Dermis microvascular lymphatic vessel endothelial cell (primary cell): ENCODE measurements around the gene MAFB. TPM values are rescaled to one million over a fixed set of nuclear protein-coding genes. Genes with fewer than 3 reads are reported as not detected.

Source experiments
- DNase-seq, 2 donors: peaks; one replicate each; pipeline versions ENCODE4 v3.0.0 to v3.0.0-alpha.2; 2010; ENCODE audit warnings: low read depth in 2 of 2
- total RNA-seq: library from RNA; depleted of rRNA; stranded (reverse); fragments of >200 nt; gene quantifications from 2 replicates; pipeline ENCODE4 v1.2.1, GENCODE V29; 2014

Gene MAFB
- total RNA-seq, 1 donor from 2014 or later = 2.7 TPM

GRCh38 chr20:40703975-40704530, 15.0 kb upstream of the MAFB start:
- no peak for DNase-seq

GRCh38 chr20:40702504-40702903, 13.5 kb upstream of the MAFB start:
- DNase-seq = no peak

GRCh38 chr20:40698744-40699143, 9.7 kb upstream of the MAFB start:
- DNase-seq = no peak

GRCh38 chr20:40698281-40698680, 9.2 kb upstream of the MAFB start:
- DNase-seq = no peak

GRCh38 chr20:40697541-40697940, 8.5 kb upstream of the MAFB start:
- no peak for DNase-seq

GRCh38 chr20:40695214-40695613, 6.2 kb upstream of the MAFB start:
- DNase-seq = no peak

- DNase-seq = no peak
Measured at GRCh38 chr20:40694246-40694645, 5.2 kb upstream of the MAFB start.

GRCh38 chr20:40692240-40693011, 3.4 kb upstream of the MAFB start:
- DNase-seq = no peak

- no peak for DNase-seq
Measured at GRCh38 chr20:40691566-40692239, 2.7 kb upstream of the MAFB start.

- no peak for DNase-seq
Measured at GRCh38 chr20:40690836-40691565, 2.0 kb upstream of the MAFB start.

- peak; percentile 80 to 91 for DNase-seq
Measured at GRCh38 chr20:40689943-40690835, 1.2 kb upstream of the MAFB start.

- DNase-seq = peak in 1 of 2 donors; percentile 24
Measured at GRCh38 chr20:40688129-40689099, 622 bp downstream of the MAFB start.

GRCh38 chr20:40687384-40688128, 1.5 kb downstream of the MAFB start:
- peak; percentile 16 to 62 for DNase-seq

- peak in 1 of 2 donors; percentile 25 for DNase-seq
Measured at GRCh38 chr20:40686893-40687292, 2.1 kb downstream of the MAFB start.

- no peak for DNase-seq
Measured at GRCh38 chr20:40686434-40686882, 2.6 kb downstream of the MAFB start.

- DNase-seq = no peak
Measured at GRCh38 chr20:40685349-40685748, 3.7 kb downstream of the MAFB start.

GRCh38 chr20:40683894-40684268, 5.2 kb downstream of the MAFB start:
- DNase-seq = no peak

GRCh38 chr20:40683221-40683893, 5.7 kb downstream of the MAFB start:
- peak in 1 of 2 donors; percentile 10 for DNase-seq
